ENCODE results near the gene CFAP46. TPM values are rescaled to one million over a fixed set of nuclear protein-coding genes. Genes with fewer than 3 reads are reported as not detected.

Gene CFAP46
- total and polyA plus RNA-seq, 12 donors = 0.15 to 5.5 (median 1.1) TPM; not detected in 3

GRCh38 chr10:132810807-132811700, 131.3 kb downstream of the CFAP46 start:
- DNase-seq = no peak
- Histone ChIP-seq H3K27ac (no peak overlapping the region), H3K4me1 (replicated peaks in 1 of 2) (no peaks in the 10 kb centered on the region), H3K4me3 (no peak overlapping the region), H3K36me3 (replicated peaks in 1 of 2) (no peaks in the 10 kb centered on the region), H3K9me3 (replicated peaks in 1 of 3) (no peaks in the 10 kb centered on the region), H3K27me3 (no peaks in the 10 kb centered on the region)
- 65 to 75% (median 69%) methylated on average over 21 to 33 of the region's 33 CpGs for WGBS, 4 donors
- TF ChIP-seq POLR2A (IDR thresholded peaks at IDR 0.05) (no peak), CTCF (IDR thresholded peaks at IDR 0.05) (no peak)
- intact Hi-C loops (cut with DNase I) = no loop called here

- H3K4me3 ChIP-seq = no peak overlapping the region
- no peak overlapping the region for H3K27ac ChIP-seq
- H3K36me3 ChIP-seq (replicated peaks in 1 of 2) = no peaks in the 10 kb centered on the region
- intact Hi-C loops (cut with DNase I) = no loop called here
- H3K4me1 ChIP-seq (replicated peaks in 1 of 2) = no peaks in the 10 kb centered on the region
- no peak for DNase-seq
- H3K9me3 ChIP-seq (replicated peaks in 1 of 3) = no peaks in the 10 kb centered on the region
- 79 to 86% (median 81%) methylated on average over 16 to 39 of the region's 39 CpGs for WGBS, 4 donors
- no peaks in the 10 kb centered on the region for H3K27me3 ChIP-seq
- no peak for TF ChIP-seq CTCF (IDR thresholded peaks at IDR 0.05)
- no peak for TF ChIP-seq POLR2A (IDR thresholded peaks at IDR 0.05)
Measured at GRCh38 chr10:132810141-132810806, 132.1 kb downstream of the CFAP46 start.

GRCh38 chr10:132809232-132810140, 132.9 kb downstream of the CFAP46 start:
- DNase-seq = no peak
- intact Hi-C loops (cut with DNase I) = no loop called here

More at GRCh38 chr10:132809232-132810140, 132.9 kb downstream of the CFAP46 start:
- Histone ChIP-seq H3K27ac (no peak overlapping the region), H3K4me1 (replicated peaks in 1 of 2) (no peaks in the 10 kb centered on the region), H3K4me3 (no peak overlapping the region), H3K9me3 (replicated peaks in 1 of 3) (no peaks in the 10 kb centered on the region), H3K36me3 (replicated peaks in 1 of 2) (no peaks in the 10 kb centered on the region), H3K27me3 (no peaks in the 10 kb centered on the region)
- TF ChIP-seq POLR2A (IDR thresholded peaks at IDR 0.05) (no peak), CTCF (IDR thresholded peaks at IDR 0.05) (no peak)
- 73 to 81% (median 75%) methylated on average over 24 to 38 of the region's 38 CpGs for WGBS, 4 donors

Data from adrenal gland (tissue), 12 donors.